GM21825 (cell line): ENCODE data around the gene ANGEL1.

Experiments
- ATAC-seq: cut with Tn5 transposase; IDR thresholded peaks from one replicate; pipeline ENCODE4 v1.9.1; 2021; ENCODE audit warnings: mild to moderate bottlenecking, moderate library complexity; ENCODE audit not compliant: unreplicated experiment

Gene ANGEL1

GRCh38 chr14:76779221-76780057, 33.2 kb downstream of the ANGEL1 start:
- ATAC-seq: no peak

GRCh38 chr14:76778546-76779215, 34.0 kb downstream of the ANGEL1 start:
- no peak for ATAC-seq

- ATAC-seq: no peak
These were observed 35.0 kb downstream of the ANGEL1 start for GRCh38 chr14:76777721-76778120.

GRCh38 chr14:76776428-76777251, 36.0 kb downstream of the ANGEL1 start:
- ATAC-seq: no peak

GRCh38 chr14:76775695-76776427, 36.8 kb downstream of the ANGEL1 start:
- ATAC-seq: no peak

- ATAC-seq: no peak
These were observed 37.6 kb downstream of the ANGEL1 start for GRCh38 chr14:76774821-76775694.

- ATAC-seq: no peak
These were observed 38.5 kb downstream of the ANGEL1 start for GRCh38 chr14:76773956-76774820.

- ATAC-seq: no peak
These were observed 39.3 kb downstream of the ANGEL1 start for GRCh38 chr14:76773188-76773885.

- no peak for ATAC-seq
These were observed 40.1 kb downstream of the ANGEL1 start for GRCh38 chr14:76772300-76773187.

GRCh38 chr14:76771437-76771980, 41.2 kb downstream of the ANGEL1 start:
- no peak for ATAC-seq

GRCh38 chr14:76770521-76771436, 41.9 kb downstream of the ANGEL1 start:
- no peak for ATAC-seq

- no peak for ATAC-seq
These were observed 42.9 kb downstream of the ANGEL1 start for GRCh38 chr14:76769636-76770292.

GRCh38 chr14:76768671-76769500, 43.8 kb downstream of the ANGEL1 start:
- ATAC-seq: no peak
